GM12891 (cell line): ENCODE measurements around the gene SLC6A4.
A peak's percentile ranks its signal among the peaks of the same experiment; 100 is the strongest.

Source experiments
- DNase-seq: peaks from one replicate; pipeline ENCODE4 v3.0.0; 2011; ENCODE audit warnings: low spot score; ENCODE audit not compliant: insufficient read length
- FAIRE-seq: peaks from 2 replicates; lab custom pipeline; 2011; peaks lifted over from hg19 to GRCh38; lab: Jason Lieb, UNC
- PAX5 ChIP-seq: IDR thresholded peaks from 2 replicates; pipeline ENCODE4 v1.6.1; 2011; ENCODE audit warnings: low read length, moderate library complexity, mild to moderate bottlenecking; ENCODE audit not compliant: insufficient read depth, severe bottlenecking
- POLR2A ChIP-seq: IDR thresholded peaks from 2 replicates; pipeline ENCODE4 v1.6.1; 2011; ENCODE audit warnings: low read depth, low read length, control low read depth
- POLR2AphosphoS5 ChIP-seq: IDR thresholded peaks from 2 replicates; pipeline ENCODE4 v1.6.1; 2011; ENCODE audit warnings: low read depth, low read length, control low read depth
- POU2F2 ChIP-seq: IDR thresholded peaks from 2 replicates; pipeline ENCODE4 v1.6.1; 2011; ENCODE audit warnings: low read depth, mild to moderate bottlenecking, control low read depth, low read length, moderate library complexity
- SPI1 ChIP-seq: IDR thresholded peaks from 2 replicates; pipeline ENCODE4 v1.6.1; 2011; ENCODE audit warnings: low read depth, low read length, control low read depth
- TAF1 ChIP-seq: IDR thresholded peaks from 2 replicates; pipeline ENCODE4 v1.6.1; 2011; ENCODE audit warnings: low read depth, low read length, control low read depth

SLC6A4 gene

GRCh38 chr17:30256756-30257506 lies 21.4 kb upstream of the SLC6A4 start:
- TF ChIP-seq POU2F2 (no peak), PAX5 (no peak), POLR2A (no peak), SPI1 (no peak)
- FAIRE-seq (peak; percentile 9), DNase-seq (no peak)

GRCh38 chr17:30254150-30254549 lies 18.7 kb upstream of the SLC6A4 start:
- FAIRE-seq (no peak), DNase-seq (no peak)
- TF ChIP-seq POU2F2 (no peak), TAF1 (no peak), SPI1 (no peak), POLR2AphosphoS5 (no peak), POLR2A (no peak), PAX5 (no peak)

GRCh38 chr17:30253312-30253711 lies 17.8 kb upstream of the SLC6A4 start:
- FAIRE-seq: no peak
- no peak for DNase-seq
- TF ChIP-seq SPI1 (no peak), POLR2AphosphoS5 (no peak), POLR2A (no peak), PAX5 (no peak), POU2F2 (no peak), TAF1 (no peak)

GRCh38 chr17:30251931-30252330 lies 16.4 kb upstream of the SLC6A4 start:
- TF ChIP-seq POLR2AphosphoS5: no peak
- no peak for TF ChIP-seq POU2F2
- no peak for TF ChIP-seq SPI1
- TF ChIP-seq POLR2A: no peak
- TF ChIP-seq PAX5: no peak
- TF ChIP-seq TAF1: no peak
- DNase-seq (no peak), FAIRE-seq (no peak)

GRCh38 chr17:30249460-30249859 lies 14.0 kb upstream of the SLC6A4 start:
- TF ChIP-seq POLR2AphosphoS5 (no peak), SPI1 (no peak), TAF1 (no peak), POLR2A (no peak), PAX5 (no peak), POU2F2 (no peak)
- no peak for FAIRE-seq
- DNase-seq: no peak

- FAIRE-seq (no peak), DNase-seq (no peak)
- TF ChIP-seq TAF1 (no peak), SPI1 (no peak), POLR2A (no peak), POLR2AphosphoS5 (no peak)
Measured at GRCh38 chr17:30248786-30249185, 13.3 kb upstream of the SLC6A4 start.

GRCh38 chr17:30246460-30246859 lies 11.0 kb upstream of the SLC6A4 start:
- DNase-seq (no peak), FAIRE-seq (no peak)
- no peak for TF ChIP-seq POU2F2
- no peak for TF ChIP-seq PAX5
- TF ChIP-seq POLR2AphosphoS5: no peak

GRCh38 chr17:30244853-30245385 lies 9.4 kb upstream of the SLC6A4 start:
- FAIRE-seq: no peak
- no peak for DNase-seq
- no peak for TF ChIP-seq POLR2A
- TF ChIP-seq PAX5: no peak
- no peak; the same call in 1 of the 2 replicates for TF ChIP-seq POLR2AphosphoS5
- TF ChIP-seq TAF1: no peak
- TF ChIP-seq SPI1: no peak
- TF ChIP-seq POU2F2: no peak

GRCh38 chr17:30243568-30243967 lies 8.1 kb upstream of the SLC6A4 start:
- TF ChIP-seq SPI1: no peak
- no peak for TF ChIP-seq PAX5
- no peak for TF ChIP-seq POLR2AphosphoS5
- no peak for TF ChIP-seq POLR2A
- TF ChIP-seq TAF1: no peak
- TF ChIP-seq POU2F2: no peak
- no peak for FAIRE-seq
- DNase-seq: no peak

- no peak for DNase-seq
- no peak for TF ChIP-seq POLR2A
- no peak for TF ChIP-seq POU2F2
- TF ChIP-seq PAX5: no peak
- TF ChIP-seq SPI1: no peak
- TF ChIP-seq POLR2AphosphoS5: no peak
- no peak for TF ChIP-seq TAF1
- FAIRE-seq: no peak
Measured at GRCh38 chr17:30243002-30243401, 7.5 kb upstream of the SLC6A4 start.

GRCh38 chr17:30241051-30241450 lies 5.6 kb upstream of the SLC6A4 start:
- no peak for FAIRE-seq

More at GRCh38 chr17:30241051-30241450, 5.6 kb upstream of the SLC6A4 start:
- DNase-seq: no peak
- no peak for TF ChIP-seq POU2F2
- no peak for TF ChIP-seq POLR2AphosphoS5
- no peak for TF ChIP-seq POLR2A
- no peak for TF ChIP-seq PAX5
- TF ChIP-seq TAF1: no peak
- TF ChIP-seq SPI1: no peak
